Natural killer cell (primary cell): ENCODE results near the gene MARK3. TPM values are rescaled to one million over a fixed set of nuclear protein-coding genes. Genes with fewer than 3 reads are reported as not detected.

Experiments
- ATAC-seq, 3 donors: fragments of 150-1000 bp in 2 of 3; fragments of 200-7000 bp in 1 of 3; cut with Tn5 transposase; 1 replicate in 1 of 3; 2 replicates in 2 of 3; pipeline ENCODE4 v1.10.0; 2021; ENCODE audit warnings: mild to moderate bottlenecking in 2 of 3, moderate library complexity in 2 of 3
- DNase-seq, 2 donors: peaks; one replicate each; pipeline versions ENCODE4 v3.0.0 to v3.0.0-alpha.2; 2013 to 2021; ENCODE audit warnings: mixed read lengths in 1 of 2
- H3K27ac ChIP-seq: one replicate; pipeline ENCODE4 v1.5.1; 2013; ENCODE audit warnings: mild to moderate bottlenecking, low read length
- H3K27me3 ChIP-seq: one replicate; pipeline ENCODE4 v1.6.1; 2013; ENCODE audit warnings: low read length; ENCODE audit not compliant: control insufficient read depth, insufficient read depth
- H3K36me3 ChIP-seq: one replicate; pipeline ENCODE4 v1.6.1; 2013; ENCODE audit warnings: low read length; ENCODE audit not compliant: control insufficient read depth, insufficient read depth
- H3K4me1 ChIP-seq: one replicate; pipeline ENCODE4 v1.6.1; 2013; ENCODE audit warnings: low read length; ENCODE audit not compliant: control insufficient read depth, insufficient read depth
- H3K4me3 ChIP-seq: one replicate; pipeline ENCODE4 v1.5.1; 2013; ENCODE audit warnings: low read length
- H3K9me3 ChIP-seq: one replicate; pipeline ENCODE4 v1.6.1; 2013; ENCODE audit warnings: low read length; ENCODE audit not compliant: control insufficient read depth, insufficient read depth
- H3K27ac Mint-ChIP-seq, 2 donors: one replicate each; pipeline ENCODE4 v1.8.0; 2022; ENCODE audit warnings: mild to moderate bottlenecking in 2 of 2, mixed read lengths in 2 of 2, moderate library complexity in 1 of 2
- H3K27me3 Mint-ChIP-seq, 2 donors: one replicate each; pipeline ENCODE4 v1.8.0; 2022; ENCODE audit warnings: low read depth in 2 of 2, mixed read lengths in 2 of 2
- H3K36me3 Mint-ChIP-seq: one replicate; pipeline ENCODE4 v1.8.0; 2022; ENCODE audit warnings: mixed read lengths
- H3K4me1 Mint-ChIP-seq, 2 donors: one replicate each; pipeline ENCODE4 v1.8.0; 2022; ENCODE audit warnings: mixed read lengths in 2 of 2
- H3K4me3 Mint-ChIP-seq: one replicate; pipeline ENCODE4 v1.8.0; 2022; ENCODE audit warnings: mild to moderate bottlenecking, moderate library complexity, mixed read lengths
- H3K9me3 Mint-ChIP-seq, 2 donors: one replicate each; pipeline ENCODE4 v1.8.0; 2022; ENCODE audit warnings: mixed read lengths in 2 of 2
- CTCF ChIP-seq: fragments of 200-600 bp; IDR thresholded peaks from one replicate; pipeline ENCODE4 v1.8.0; 2022; ENCODE audit warnings: antibody characterized with exemption
- WGBS: methylation state at CpG from one replicate; pipeline ENCODE4 v1.1.7; 2013; ENCODE audit warnings: missing lambda C conversion rate; ENCODE audit not compliant: insufficient coverage; 5-methylcytosine and 5-hydroxymethylcytosine counted together
- intact Hi-C: fragments of 100-400 bp; cut with micrococcal nuclease; formaldehyde crosslinking; loops from one replicate; pipeline ENCODE4 v1.14.2; 2022
- total RNA-seq, 4 donors: library from RNA; stranded (reverse); fragments of 120-200 nt in 1 of 4; gene quantifications; one replicate each; pipeline versions ENCODE4 v1.2.3 to v1.2.4, GENCODE V29; 2013 to 2022

Gene MARK3
- total RNA-seq, 3 donors from 2014 or later (not counting 1 experiment from before 2014, with no cell fraction given) = 138 to 167 (median 152) TPM

- no peak for TF ChIP-seq CTCF
- no peaks in the 10 kb centered on the region for H3K36me3 Mint-ChIP-seq
- H3K27ac Mint-ChIP-seq = peak overlapping the region; percentile 67 to 86
- Histone ChIP-seq H3K9me3 (no peaks in the 10 kb centered on the region), H3K4me1 (peaks cover 48% of the 10 kb centered on the region), H3K4me3 (no peak overlapping the region), H3K36me3 (peaks cover 7% of the 10 kb centered on the region), H3K27ac (no peak overlapping the region), H3K27me3 (no peaks in the 10 kb centered on the region)
- peak overlapping the region; percentile 60 for H3K4me3 Mint-ChIP-seq
- intact Hi-C loops = no loop called here
- H3K9me3 Mint-ChIP-seq = no peaks in the 10 kb centered on the region
- DNase-seq (peak in 1 of 2 donors; percentile 53), ATAC-seq (no peak)
- H3K4me1 Mint-ChIP-seq = peaks cover 21 to 47% of the 10 kb centered on the region in 2 donors
- WGBS = 89% methylated on average over 7 of the region's 7 CpGs
- H3K27me3 Mint-ChIP-seq = no peaks in the 10 kb centered on the region
Observed at GRCh38 chr14:103530390-103530789, 145.2 kb downstream of the MARK3 start.

GRCh38 chr14:103530831-103531230 lies 145.6 kb downstream of the MARK3 start:
- peaks cover 48% of the 10 kb centered on the region for H3K4me1 ChIP-seq
- no peaks in the 10 kb centered on the region for H3K27me3 Mint-ChIP-seq
- intact Hi-C loops = no loop called here
- ATAC-seq (no peak), DNase-seq (no peak)
- peak overlapping the region in 1 of 2 donors; percentile 58 for H3K27ac Mint-ChIP-seq
- H3K4me3 Mint-ChIP-seq = no peak overlapping the region
- no peaks in the 10 kb centered on the region for H3K36me3 Mint-ChIP-seq
- no peak overlapping the region for H3K27ac ChIP-seq
- H3K36me3 ChIP-seq = peaks cover 7% of the 10 kb centered on the region
- WGBS = 96% methylated on average over 11 of the region's 11 CpGs
- no peaks in the 10 kb centered on the region for H3K9me3 Mint-ChIP-seq
- H3K9me3 ChIP-seq = no peaks in the 10 kb centered on the region
- TF ChIP-seq CTCF = no peak
- H3K4me1 Mint-ChIP-seq = peaks cover 21 to 47% of the 10 kb centered on the region in 2 donors
- H3K4me3 ChIP-seq = no peak overlapping the region
- H3K27me3 ChIP-seq = no peaks in the 10 kb centered on the region

GRCh38 chr14:103531421-103532215 lies 146.4 kb downstream of the MARK3 start:
- peak overlapping the region; percentile 4 for H3K4me3 Mint-ChIP-seq
- TF ChIP-seq CTCF = no peak

More at GRCh38 chr14:103531421-103532215, 146.4 kb downstream of the MARK3 start:
- Mint-ChIP-seq H3K27me3 (no peaks in the 10 kb centered on the region), H3K36me3 (no peaks in the 10 kb centered on the region), H3K9me3 (no peaks in the 10 kb centered on the region), H3K27ac (peak overlapping the region in 1 of 2 donors; percentile 58), H3K4me1 (peaks cover 21 to 47% of the 10 kb centered on the region in 2 donors)
- intact Hi-C loops = no loop called here
- peaks cover 42% of the 10 kb centered on the region for H3K4me1 ChIP-seq
- no peak overlapping the region for H3K27ac ChIP-seq
- DNase-seq (no peak), ATAC-seq (no peak)
- H3K27me3 ChIP-seq = no peaks in the 10 kb centered on the region
- peaks cover 7% of the 10 kb centered on the region for H3K36me3 ChIP-seq
- no peaks in the 10 kb centered on the region for H3K9me3 ChIP-seq
- no peak overlapping the region for H3K4me3 ChIP-seq
- 95% methylated on average over 15 of the region's 15 CpGs for WGBS
